Measurements from ENCODE around the gene GJA5. TPM values are rescaled to one million over a fixed set of nuclear protein-coding genes. Genes with fewer than 3 reads are reported as not detected.

The GJA5 gene
- total and polyA plus RNA-seq, 2 donors (not counting 3 experiments of a cell fraction or from before 2014, with no cell fraction given): 0.55 to 5.9 TPM

- BruUV-seq (replicated peaks): no TSS peak
- Histone ChIP-seq H3K4me3 (replicated peaks in 1 of 3; ENCODE audit: insufficient read depth in 1 of 3, low read depth in 1 of 3, low read length in 3 of 3) (no peak overlapping the region), H2AFZ (ENCODE audit: low read depth, low read length) (no peak overlapping the region), H3K27me3 (ENCODE audit: control insufficient read depth in 2 of 2, insufficient read depth in 2 of 2, low read length in 2 of 2) (no peaks in the 10 kb centered on the region), H3K27ac (ENCODE audit: insufficient read depth, low read depth, low read length) (no peak overlapping the region), H4K20me1 (replicated peaks; ENCODE audit: control insufficient read depth, extremely low read depth, insufficient read depth, low read length) (no peaks in the 10 kb centered on the region), H3K36me3 (ENCODE audit: control insufficient read depth in 2 of 2, extremely low read depth in 1 of 2, insufficient read depth in 2 of 2, low read length in 2 of 2) (no peaks in the 10 kb centered on the region), H3K9ac (replicated peaks; ENCODE audit: extremely low read depth, insufficient read depth, low read length) (no peak overlapping the region), H3K4me1 (ENCODE audit: control insufficient read depth, extremely low read depth, insufficient read depth, low read length) (no peaks in the 10 kb centered on the region), H3K4me2 (ENCODE audit: insufficient read depth, low read length) (no peak overlapping the region), H3K79me2 (ENCODE audit: control insufficient read depth, insufficient read depth, low read length) (no peaks in the 10 kb centered on the region), H3K9me3 (replicated peaks; ENCODE audit: control insufficient read depth, insufficient read depth, low read length) (no peaks in the 10 kb centered on the region), H3K9me1 (replicated peaks; ENCODE audit: control insufficient read depth, extremely low read depth, insufficient read depth, low read length) (no peaks in the 10 kb centered on the region)
- TF ChIP-seq JUN (IDR thresholded peaks at IDR 0.05; ENCODE audit: borderline replicate concordance, insufficient read depth, insufficient read length, low read depth) (no peak), MAX (IDR thresholded peaks at IDR 0.05; ENCODE audit: insufficient read depth, insufficient read length) (no peak), FOS (IDR thresholded peaks at IDR 0.05; ENCODE audit: borderline replicate concordance, insufficient read depth, low read length) (no peak), POLR2A (IDR thresholded peaks at IDR 0.05; ENCODE audit: low read depth, low read length) (no peak), POLR2AphosphoS5 (IDR thresholded peaks at IDR 0.05; ENCODE audit: insufficient read depth, low read depth, low read length) (no peak), MYC (IDR thresholded peaks at IDR 0.05; ENCODE audit: low read depth, low read length) (no peak)
- POLR2A ChIA-PET: no interaction called here
- DNase-seq (ENCODE audit: low read depth, low spot score) (no peak), FAIRE-seq (no peak)
- CTCF ChIA-PET: no interaction called here
- dilution Hi-C loops (cut with MboI; ENCODE audit: extremely low pct_ligation_motif_present, low sequenced_read_pairs) (no loop called here), intact Hi-C loops (cut with micrococcal nuclease) (no loop called here)
Observed at GRCh38 chr1:147750618-147751217, 9.7 kb downstream of the GJA5 start.

- DNase-seq (ENCODE audit: low read depth, low spot score): no peak
- Histone ChIP-seq H3K27ac (ENCODE audit: insufficient read depth, low read depth, low read length) (no peak overlapping the region), H3K9ac (replicated peaks; ENCODE audit: extremely low read depth, insufficient read depth, low read length) (no peak overlapping the region), H3K36me3 (ENCODE audit: control insufficient read depth in 2 of 2, extremely low read depth in 1 of 2, insufficient read depth in 2 of 2, low read length in 2 of 2) (no peaks in the 10 kb centered on the region), H3K4me1 (ENCODE audit: control insufficient read depth, extremely low read depth, insufficient read depth, low read length) (no peaks in the 10 kb centered on the region), H3K79me2 (ENCODE audit: control insufficient read depth, insufficient read depth, low read length) (no peaks in the 10 kb centered on the region), H4K20me1 (replicated peaks; ENCODE audit: control insufficient read depth, extremely low read depth, insufficient read depth, low read length) (no peaks in the 10 kb centered on the region), H3K27me3 (ENCODE audit: control insufficient read depth in 2 of 2, insufficient read depth in 2 of 2, low read length in 2 of 2) (no peaks in the 10 kb centered on the region), H3K4me3 (replicated peaks in 1 of 3; ENCODE audit: insufficient read depth in 1 of 3, low read depth in 1 of 3, low read length in 3 of 3) (no peak overlapping the region), H2AFZ (ENCODE audit: low read depth, low read length) (no peak overlapping the region), H3K9me3 (replicated peaks; ENCODE audit: control insufficient read depth, insufficient read depth, low read length) (no peaks in the 10 kb centered on the region), H3K9me1 (replicated peaks; ENCODE audit: control insufficient read depth, extremely low read depth, insufficient read depth, low read length) (no peaks in the 10 kb centered on the region), H3K4me2 (ENCODE audit: insufficient read depth, low read length) (no peak overlapping the region)
- BruUV-seq (replicated peaks): no TSS peak
- no peak for FAIRE-seq
- ChIA-PET CTCF (no interaction called here), POLR2A (no interaction called here)
- TF ChIP-seq MAX (IDR thresholded peaks at IDR 0.05; ENCODE audit: insufficient read depth, insufficient read length) (no peak), EZH2 (IDR thresholded peaks at IDR 0.05; ENCODE audit: borderline replicate concordance, low read depth, low read length, severe bottlenecking) (no peak), MYC (IDR thresholded peaks at IDR 0.05; ENCODE audit: low read depth, low read length) (no peak), JUN (IDR thresholded peaks at IDR 0.05; ENCODE audit: borderline replicate concordance, insufficient read depth, insufficient read length, low read depth) (no peak), GATA2 (IDR thresholded peaks at IDR 0.05; ENCODE audit: insufficient read depth, insufficient read length, low read depth, low read length) (no peak)
- intact Hi-C loops (cut with micrococcal nuclease) (no loop called here), dilution Hi-C loops (cut with MboI; ENCODE audit: extremely low pct_ligation_motif_present, low sequenced_read_pairs) (no loop called here)
Observed at GRCh38 chr1:147749792-147750191, 10.6 kb downstream of the GJA5 start.
